Trophoblast cell (in vitro differentiated cells and primary cell): ENCODE measurements around the gene ECHDC1.
A peak's percentile ranks its signal among the peaks of the same experiment; 100 is the strongest.
"Not testable (repeated sequence)": the region's sequence is repeated elsewhere in the genome, so short reads cannot be mapped to it uniquely, and the experiment has no call there.

ENCODE experiments used
- DNase-seq, 2 donors: peaks; one replicate each; pipeline ENCODE4 v3.0.0-alpha.2; 2016
- H2AFZ ChIP-seq: 2 replicates; pipeline ENCODE4 v1.6.1; 2013; ENCODE audit warnings: low read length, moderate library complexity, mild to moderate bottlenecking; ENCODE audit not compliant: insufficient read depth, poor library complexity
- H2AK5ac ChIP-seq: 2 replicates; pipeline ENCODE4 v1.6.1; 2013; ENCODE audit warnings: mild to moderate bottlenecking, low read length
- H2BK120ac ChIP-seq: 2 replicates; pipeline ENCODE4 v1.6.1; 2013; ENCODE audit warnings: low read length, mild to moderate bottlenecking, moderate library complexity; ENCODE audit not compliant: insufficient read depth, poor library complexity
- H2BK12ac ChIP-seq: 2 replicates; pipeline ENCODE4 v1.6.1; 2013; ENCODE audit warnings: mild to moderate bottlenecking, low read length, moderate library complexity
- H2BK5ac ChIP-seq: 2 replicates; pipeline ENCODE4 v1.6.1; 2013; ENCODE audit warnings: low read length, low read depth, moderate library complexity, mild to moderate bottlenecking; ENCODE audit not compliant: poor library complexity
- H3K14ac ChIP-seq: 2 replicates; pipeline ENCODE4 v1.6.1; 2013; ENCODE audit warnings: mild to moderate bottlenecking, low read length
- H3K18ac ChIP-seq: 2 replicates; pipeline ENCODE4 v1.6.1; 2013; ENCODE audit warnings: mild to moderate bottlenecking, low read length
- H3K23ac ChIP-seq: 2 replicates; pipeline ENCODE4 v1.6.1; 2013; ENCODE audit warnings: low read length
- H3K27ac ChIP-seq: 2 replicates; pipeline ENCODE4 v1.5.1; 2013; ENCODE audit warnings: low read depth, mild to moderate bottlenecking, inconsistent platforms, low read length, moderate library complexity
- H3K27me3 ChIP-seq: 2 replicates; pipeline ENCODE4 v1.6.1; 2013; ENCODE audit warnings: inconsistent platforms, mild to moderate bottlenecking, low read length, moderate library complexity; ENCODE audit not compliant: insufficient read depth
- H3K36me3 ChIP-seq, 2 experiments: 1 replicate in 1 of 2; 2 replicates in 1 of 2; pipeline ENCODE4 v1.6.1; 2013; ENCODE audit warnings: low read length in 2 of 2, mild to moderate bottlenecking in 2 of 2, moderate library complexity in 1 of 2; ENCODE audit not compliant: insufficient read depth in 2 of 2, control insufficient read depth in 1 of 2
- H3K4ac ChIP-seq: 2 replicates; pipeline ENCODE4 v1.6.1; 2013; ENCODE audit warnings: low read depth, mild to moderate bottlenecking, low read length, moderate library complexity
- H3K4me1 ChIP-seq, 2 experiments: 1 replicate in 1 of 2; 2 replicates in 1 of 2; pipeline ENCODE4 v1.6.1; 2013; ENCODE audit warnings: low read length in 2 of 2, mild to moderate bottlenecking in 2 of 2, moderate library complexity in 1 of 2; ENCODE audit not compliant: insufficient read depth in 2 of 2, control insufficient read depth in 1 of 2
- H3K4me2 ChIP-seq: 2 replicates; pipeline ENCODE4 v1.6.1; 2013; ENCODE audit warnings: inconsistent platforms, mild to moderate bottlenecking, low read length, moderate library complexity
- H3K4me3 ChIP-seq: 2 replicates; pipeline ENCODE4 v1.5.1; 2013; ENCODE audit warnings: mild to moderate bottlenecking, low read depth, low read length, inconsistent platforms
- H3K79me1 ChIP-seq: one replicate; pipeline ENCODE4 v1.6.1; 2013; ENCODE audit warnings: low read length
- H3K79me2 ChIP-seq: 2 replicates; pipeline ENCODE4 v1.6.1; 2013; ENCODE audit warnings: low read length, mild to moderate bottlenecking; ENCODE audit not compliant: control insufficient read depth, insufficient read depth, poor library complexity
- H3K9ac ChIP-seq: 2 replicates; pipeline ENCODE4 v1.6.1; 2013; ENCODE audit warnings: mild to moderate bottlenecking, low read length
- H3K9me3 ChIP-seq: 2 replicates; pipeline ENCODE4 v1.6.1; 2013; ENCODE audit warnings: low read depth, mild to moderate bottlenecking, control low read depth, inconsistent platforms, low read length; ENCODE audit not compliant: insufficient read depth
- H4K12ac ChIP-seq: 2 replicates; pipeline ENCODE4 v1.6.1; 2013; ENCODE audit warnings: low read depth, mild to moderate bottlenecking, low read length, moderate library complexity
- H4K8ac ChIP-seq: 2 replicates; pipeline ENCODE4 v1.6.1; 2013; ENCODE audit warnings: low read depth, mild to moderate bottlenecking, low read length, moderate library complexity
- H4K91ac ChIP-seq: one replicate; pipeline ENCODE4 v1.6.1; 2013; ENCODE audit warnings: low read depth, mild to moderate bottlenecking, low read length, moderate library complexity
- WGBS: extraction: QIAGEN DNeasy Blood & Tissue Kit; methylation state at CpG from one replicate; pipeline ENCODE4 v1.1.7; 2013; ENCODE audit warnings: missing lambda C conversion rate; ENCODE audit not compliant: insufficient read length, insufficient coverage; ENCODE audit errors: extremely low coverage; 5-methylcytosine and 5-hydroxymethylcytosine counted together

The ECHDC1 gene

DNA sequence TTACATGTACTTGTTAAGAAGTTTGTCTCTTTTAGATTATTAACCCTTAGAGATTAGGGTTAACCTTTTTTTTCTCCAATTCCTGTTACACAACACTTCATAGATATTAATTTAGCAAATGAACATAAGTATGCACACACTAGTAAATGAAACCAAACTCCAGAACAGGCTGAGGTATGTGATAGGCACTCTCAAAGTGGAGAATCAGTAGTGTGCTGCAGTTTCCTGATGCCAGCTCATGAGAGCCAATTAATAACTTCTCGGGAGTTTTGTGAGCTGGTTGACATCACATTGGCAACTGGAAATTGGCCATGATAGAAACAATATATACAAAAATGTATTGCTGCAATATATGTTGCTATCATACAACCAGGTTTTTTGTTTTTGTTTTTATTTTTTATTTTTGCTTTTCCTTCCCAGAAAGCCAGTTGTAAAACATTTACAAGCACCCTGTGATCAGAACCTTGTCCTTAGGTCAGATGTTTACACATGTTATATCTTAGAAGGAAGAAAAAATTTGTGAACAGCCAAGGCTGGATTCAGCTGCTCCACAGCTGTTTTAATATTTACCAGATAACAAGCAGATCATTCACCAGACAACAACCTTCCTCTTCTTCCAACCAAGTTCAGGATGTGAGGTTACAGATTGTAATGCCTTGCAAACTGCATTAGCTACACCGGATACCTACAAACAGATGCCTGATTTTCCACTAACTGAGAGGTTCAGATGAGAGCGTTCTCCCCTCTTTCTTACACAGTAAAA is 42.4 kb upstream of the ECHDC1 start:
- no peak overlapping the region for H2BK5ac ChIP-seq

DNA sequence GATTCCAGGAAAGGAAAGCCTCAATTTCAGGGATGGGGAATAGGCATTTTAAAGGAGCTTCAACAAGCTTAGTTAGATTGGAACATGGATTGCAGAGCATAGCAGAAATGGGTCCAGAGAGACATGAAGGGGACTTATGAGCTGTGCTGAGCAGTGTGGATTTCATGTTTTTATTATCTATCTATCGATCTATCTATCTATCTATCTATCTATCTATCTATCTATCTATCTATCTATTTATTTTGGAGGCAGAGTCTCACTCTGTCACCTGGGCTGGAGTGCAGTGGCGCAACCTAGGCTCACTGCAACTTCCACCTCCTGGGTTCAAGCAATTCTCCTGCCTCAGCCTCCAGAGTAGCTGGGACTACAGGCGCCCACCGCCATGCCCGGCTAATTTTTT is 41.4 kb upstream of the ECHDC1 start:
- H3K9me3 ChIP-seq, H3K79me1 ChIP-seq, H3K18ac ChIP-seq, H3K9ac ChIP-seq, H2AK5ac ChIP-seq, H3K4me3 ChIP-seq, H3K4me2 ChIP-seq, H2AFZ ChIP-seq, H2BK12ac ChIP-seq, H3K79me2 ChIP-seq, H4K91ac ChIP-seq, H3K27me3 ChIP-seq, DNase-seq, H3K4ac ChIP-seq, H3K27ac ChIP-seq, H4K8ac ChIP-seq, H3K36me3 ChIP-seq, H3K14ac ChIP-seq, H4K12ac ChIP-seq, H3K23ac ChIP-seq, H2BK5ac ChIP-seq, H3K4me1 ChIP-seq, H2BK120ac ChIP-seq: not testable (repeated sequence)
- WGBS: no CpG with 5 or more reads among the region's 5 CpGs

More for the DNA sequence above, 42.4 kb upstream of the ECHDC1 start:
- Histone ChIP-seq H2AFZ (no peak overlapping the region), H3K4me2 (no peak overlapping the region), H2AK5ac (no peak overlapping the region), H3K79me1 (no peaks in the 10 kb centered on the region), H3K27ac (no peak overlapping the region), H3K79me2 (no peaks in the 10 kb centered on the region), H2BK12ac (no peak overlapping the region), H3K9ac (no peak overlapping the region), H3K18ac (no peak overlapping the region), H3K4me1 (peaks cover 0 to 3% of the 10 kb centered on the region in 2 experiments), H3K27me3 (no peaks in the 10 kb centered on the region), H3K4ac (no peak overlapping the region), H4K12ac (no peak overlapping the region), H4K91ac (no peak overlapping the region), H3K9me3 (no peaks in the 10 kb centered on the region), H3K36me3 (no peaks in the 10 kb centered on the region), H3K14ac (no peak overlapping the region), H3K23ac (no peak overlapping the region), H2BK120ac (no peak overlapping the region), H3K4me3 (no peak overlapping the region), H4K8ac (no peak overlapping the region)
- DNase-seq: no peak
- no CpG with 5 or more reads among the region's 3 CpGs for WGBS

DNA sequence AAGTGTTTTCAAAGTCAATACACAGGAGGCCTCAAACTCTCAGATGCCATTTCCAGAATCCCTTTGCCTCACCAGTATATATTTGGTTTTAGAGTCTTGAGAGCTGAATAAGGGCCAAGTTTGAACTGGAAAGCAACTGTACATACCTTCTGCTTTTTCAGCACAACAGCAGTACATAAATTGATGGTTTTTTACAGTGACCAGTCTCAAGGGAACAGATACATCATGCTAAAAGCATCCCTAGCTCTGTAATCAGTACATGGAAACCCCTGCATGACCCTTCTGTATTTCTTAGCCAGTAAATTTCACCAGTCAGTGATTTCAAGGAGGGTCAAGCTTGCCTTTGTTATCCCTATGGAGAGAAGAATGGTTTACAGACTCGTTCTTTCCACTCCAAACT is 40.6 kb upstream of the ECHDC1 start:
- no peak overlapping the region for H3K27ac ChIP-seq
- no peak overlapping the region for H2BK120ac ChIP-seq
- no peak overlapping the region for H3K4me3 ChIP-seq
- peak overlapping the region; percentile 49 for H3K23ac ChIP-seq
- no peak overlapping the region for H2BK5ac ChIP-seq
- H2BK12ac ChIP-seq: no peak overlapping the region
- H3K14ac ChIP-seq: no peak overlapping the region
- no peak for DNase-seq
- no peak overlapping the region for H3K4me2 ChIP-seq
- H3K4me1 ChIP-seq: no peaks in the 10 kb centered on the region
- H3K79me1 ChIP-seq: no peaks in the 10 kb centered on the region
- no peak overlapping the region for H4K8ac ChIP-seq
- H3K27me3 ChIP-seq: no peaks in the 10 kb centered on the region
- H2AK5ac ChIP-seq: no peak overlapping the region
- no peak overlapping the region for H3K18ac ChIP-seq
- no CpG with 5 or more reads among the region's 1 CpG for WGBS
- H3K9me3 ChIP-seq: no peaks in the 10 kb centered on the region
- H3K36me3 ChIP-seq: no peaks in the 10 kb centered on the region
- H3K79me2 ChIP-seq: no peaks in the 10 kb centered on the region
- H3K9ac ChIP-seq: no peak overlapping the region
- no peak overlapping the region for H2AFZ ChIP-seq
- no peak overlapping the region for H4K91ac ChIP-seq
- no peak overlapping the region for H3K4ac ChIP-seq
- H4K12ac ChIP-seq: no peak overlapping the region

DNA sequence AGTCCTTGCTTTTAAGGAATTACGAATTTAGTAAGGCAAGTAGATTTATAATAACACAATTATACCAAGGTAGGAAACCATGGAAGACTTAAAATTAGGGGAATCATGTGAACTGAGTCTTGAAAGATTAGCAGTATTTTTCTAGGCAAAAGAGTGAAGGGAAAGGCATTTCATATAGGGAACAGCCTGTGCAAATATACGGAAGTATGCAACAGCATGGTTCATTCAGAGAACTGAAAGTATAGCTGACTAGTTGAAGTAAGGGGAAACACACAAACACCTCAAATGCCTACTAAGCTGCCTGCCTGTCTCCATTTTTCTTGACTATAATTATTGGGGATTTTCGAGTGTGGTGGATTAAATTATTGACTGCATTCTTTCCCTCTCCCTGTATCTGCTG is 39.0 kb upstream of the ECHDC1 start:
- no peak overlapping the region for H4K91ac ChIP-seq
- DNase-seq: no peak

More for the DNA sequence above, 39.0 kb upstream of the ECHDC1 start:
- Histone ChIP-seq H3K4me3 (no peak overlapping the region), H3K9ac (no peak overlapping the region), H2BK5ac (no peak overlapping the region), H3K9me3 (no peaks in the 10 kb centered on the region), H3K18ac (no peak overlapping the region), H3K23ac (no peak overlapping the region), H3K79me1 (no peaks in the 10 kb centered on the region), H2BK120ac (no peak overlapping the region), H3K27ac (no peak overlapping the region), H4K8ac (no peak overlapping the region), H3K4me1 (no peaks in the 10 kb centered on the region), H3K79me2 (no peaks in the 10 kb centered on the region), H4K12ac (no peak overlapping the region), H3K4me2 (no peak overlapping the region), H3K27me3 (no peaks in the 10 kb centered on the region), H2AFZ (no peak overlapping the region), H3K4ac (no peak overlapping the region), H2AK5ac (no peak overlapping the region), H2BK12ac (no peak overlapping the region), H3K36me3 (no peaks in the 10 kb centered on the region), H3K14ac (no peak overlapping the region)
- no CpG with 5 or more reads among the region's 3 CpGs for WGBS
